Measurements from ENCODE around the gene APEH.

- TF ChIP-seq CTCF (IDR thresholded peaks at IDR 0.05) (no peak), POLR2A (IDR thresholded peaks at IDR 0.05) (no peak)
These were observed 10.3 kb upstream of the APEH start for GRCh38 chr3:49663831-49664230.

Measured in testis (tissue), 2 donors.